ENCODE data around the gene TUBA3E. TPM values are rescaled to one million over a fixed set of nuclear protein-coding genes. Genes with fewer than 3 reads are reported as not detected.
"Not testable (repeated sequence)": the region's sequence is repeated elsewhere in the genome, so short reads cannot be mapped to it uniquely, and the experiment has no call there.

TUBA3E gene
- total and polyA plus RNA-seq, 5 experiments from 2014 or later: not detected

DNA sequence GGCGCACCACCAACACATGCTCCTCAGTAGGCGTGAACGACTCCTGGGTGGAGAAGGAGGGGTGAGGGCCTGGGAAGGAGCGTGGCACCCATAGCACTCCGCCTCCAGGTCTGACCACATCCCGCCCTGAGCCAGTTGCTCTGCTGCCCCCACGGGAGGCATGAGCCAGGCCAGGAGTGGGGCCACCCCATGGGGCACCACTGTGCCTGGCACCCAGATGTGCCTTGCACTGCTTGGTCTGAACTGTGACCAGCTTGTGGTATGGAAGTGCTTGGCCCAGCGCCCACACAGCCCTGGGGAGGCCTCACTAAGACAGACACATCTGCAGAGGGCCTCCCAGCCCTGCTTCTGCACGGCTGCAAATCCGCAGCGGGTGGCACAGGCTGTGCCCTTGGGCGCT lies 40.9 kb downstream of the TUBA3E start:
- DNase-seq, H3K27me3 Mint-ChIP-seq, H3K27ac Mint-ChIP-seq, H3K4me3 Mint-ChIP-seq, ATAC-seq, POLR2A ChIA-PET, H3K9me3 Mint-ChIP-seq: not testable (repeated sequence)
- H3K36me3 Mint-ChIP-seq: peaks cover 0 to 35% (median 6%) of the 10 kb centered on the region in 3 donors
- H3K4me1 Mint-ChIP-seq: peaks cover 0 to 12% (median 2%) of the 10 kb centered on the region in 4 donors

DNA sequence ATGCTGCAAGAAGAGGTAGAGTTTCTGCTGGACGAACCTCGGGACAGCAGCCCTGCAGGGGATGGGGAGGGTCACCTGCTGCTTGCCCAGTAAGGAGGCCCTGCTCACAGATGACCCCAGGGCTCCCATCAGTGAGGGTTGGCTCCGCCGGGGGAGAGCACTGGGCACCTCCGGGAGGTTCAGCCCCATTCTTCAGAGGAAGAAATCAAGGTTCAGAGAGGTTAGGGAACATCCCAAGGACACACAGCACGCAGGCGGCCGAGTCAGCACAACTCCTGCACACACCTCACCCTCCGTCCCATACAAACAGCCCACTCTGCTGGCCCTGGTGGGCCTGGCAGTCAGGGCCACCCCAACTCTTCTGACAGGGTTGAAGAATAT lies 41.6 kb downstream of the TUBA3E start:
- Mint-ChIP-seq H3K4me1 (peaks cover 0 to 12% (median 2%) of the 10 kb centered on the region in 4 donors), H3K4me3 (no peak overlapping the region), H3K36me3 (peaks cover 0 to 37% (median 6%) of the 10 kb centered on the region in 3 donors), H3K27ac (no peak overlapping the region), H3K27me3 (no peaks in the 10 kb centered on the region), H3K9me3 (no peaks in the 10 kb centered on the region)
- no peak for ATAC-seq
- DNase-seq: no peak
- POLR2A ChIA-PET: no interaction called here

DNA sequence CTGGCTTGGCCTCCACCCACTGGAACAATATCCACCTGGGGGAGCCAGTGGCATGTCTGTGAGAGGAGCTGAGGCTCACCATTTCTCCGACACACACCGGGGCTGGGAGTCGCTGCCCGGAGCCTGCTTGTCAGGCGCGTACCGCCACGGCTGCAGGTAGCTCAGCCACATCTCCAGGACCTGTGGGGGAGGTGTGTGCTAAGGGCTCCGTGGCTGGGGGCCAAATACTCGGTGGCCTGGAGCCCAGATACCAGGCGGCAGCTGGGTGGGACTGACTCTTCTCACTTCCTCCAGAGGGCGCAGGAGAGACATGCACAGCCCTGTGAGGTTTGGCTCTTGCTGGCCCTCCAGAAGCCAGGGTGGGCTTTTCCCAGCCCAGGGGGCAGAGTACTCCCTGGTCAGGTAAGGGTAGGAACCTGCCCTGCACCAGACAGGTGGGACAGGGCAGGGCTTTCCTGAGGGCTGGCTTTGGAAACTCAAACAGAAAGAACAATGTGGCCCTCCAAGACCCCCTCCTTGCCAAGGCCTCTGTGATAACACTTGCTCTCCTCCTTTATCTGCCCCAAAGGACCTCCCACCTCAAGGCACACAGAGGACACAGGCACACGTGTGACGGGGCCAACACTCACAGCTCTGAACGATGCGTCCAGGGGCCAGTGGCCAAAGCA lies 42.1 kb downstream of the TUBA3E start:
- H3K27me3 Mint-ChIP-seq, H3K4me3 Mint-ChIP-seq, H3K9me3 Mint-ChIP-seq, POLR2A ChIA-PET, H3K27ac Mint-ChIP-seq: not testable (repeated sequence)
- H3K4me1 Mint-ChIP-seq: peaks cover 0 to 12% (median 2%) of the 10 kb centered on the region in 4 donors
- ATAC-seq (peak in 1 of 2 donors; percentile 37), DNase-seq (peak in 1 of 10 donors; percentile 16)
- peaks cover 0 to 33% (median 6%) of the 10 kb centered on the region in 3 donors for H3K36me3 Mint-ChIP-seq

DNA sequence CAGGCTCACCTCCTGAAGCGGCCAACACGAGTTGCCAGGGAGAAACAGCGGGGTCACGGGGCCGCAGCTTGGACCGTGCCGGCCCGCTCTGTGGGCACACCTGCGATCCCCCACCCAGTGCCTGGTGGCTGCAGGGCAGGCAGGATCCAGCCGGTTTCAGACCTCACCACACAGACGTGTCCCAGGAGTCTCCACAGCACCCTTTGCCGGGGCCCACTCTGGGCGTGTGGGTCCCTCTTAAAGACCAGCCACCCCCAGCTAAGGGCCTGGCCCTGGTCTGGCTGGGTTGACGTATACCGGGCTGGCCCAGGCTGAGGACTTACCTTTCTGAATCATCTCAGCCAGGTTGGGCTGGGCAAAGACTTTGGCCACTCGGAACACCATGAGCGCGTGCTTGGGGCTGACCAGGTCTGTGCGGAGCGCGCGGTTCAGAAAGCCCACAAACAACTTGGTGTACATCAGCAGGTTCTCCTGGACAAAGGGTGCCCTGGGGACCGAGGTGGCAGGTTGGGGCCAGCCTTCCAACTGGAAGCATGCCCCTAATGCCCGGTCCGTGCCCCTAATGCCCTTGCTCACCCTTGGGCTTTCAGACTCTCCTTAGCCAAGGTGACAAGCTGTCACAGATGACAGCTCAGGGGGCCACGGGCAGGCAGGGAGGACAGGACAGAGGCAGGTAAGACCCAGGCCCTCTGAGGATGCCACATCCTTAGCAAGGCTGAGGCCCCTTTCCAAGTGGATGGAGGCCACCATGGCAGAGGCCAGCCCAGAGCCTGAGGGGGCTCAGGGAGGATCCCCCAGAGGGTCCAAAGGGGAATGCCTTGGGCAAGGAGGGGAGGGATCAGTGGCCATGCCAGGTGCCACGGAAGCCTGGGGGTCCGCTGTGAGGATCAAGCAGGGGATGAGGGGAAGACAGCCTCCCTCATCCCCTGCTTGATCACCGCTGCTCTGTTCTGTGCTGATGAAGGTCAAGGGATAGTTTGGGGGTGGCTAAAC lies 43.2 kb downstream of the TUBA3E start:
- H3K27ac Mint-ChIP-seq: peak overlapping the region in 2 of 10 donors; percentile 18 to 52
- DNase-seq: no peak
- peaks cover 0 to 28% (median 2%) of the 10 kb centered on the region in 3 donors for H3K36me3 Mint-ChIP-seq
- no peaks in the 10 kb centered on the region for H3K9me3 Mint-ChIP-seq
- POLR2A ChIA-PET: no interaction called here
- H3K4me1 Mint-ChIP-seq: peaks cover 0 to 12% (median 2%) of the 10 kb centered on the region in 4 donors
- ATAC-seq: no peak
- no peak overlapping the region for H3K4me3 Mint-ChIP-seq
- no peaks in the 10 kb centered on the region for H3K27me3 Mint-ChIP-seq

DNA sequence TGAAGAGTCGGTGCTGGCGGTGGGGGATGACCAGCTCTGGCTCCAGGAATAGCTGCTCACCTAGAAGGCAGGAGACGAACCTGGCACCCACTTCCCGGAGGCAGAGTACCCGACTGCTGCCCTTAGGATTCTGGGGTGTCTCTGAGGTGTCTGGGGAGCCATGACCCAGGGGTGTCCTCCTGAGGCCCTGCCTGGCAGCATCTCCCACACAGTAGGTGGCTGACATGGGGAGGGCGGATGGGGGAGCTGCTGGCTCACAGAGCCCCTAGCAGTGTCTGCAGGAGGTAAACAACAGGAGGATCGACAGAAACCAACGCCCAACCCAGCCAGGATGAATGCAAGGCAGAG lies 43.8 kb downstream of the TUBA3E start:
- Mint-ChIP-seq H3K4me1 (peaks cover 0 to 12% (median 2%) of the 10 kb centered on the region in 4 donors), H3K36me3 (peaks cover 0 to 23% (median 2%) of the 10 kb centered on the region in 3 donors)
- H3K27me3 Mint-ChIP-seq, POLR2A ChIA-PET, H3K9me3 Mint-ChIP-seq, H3K4me3 Mint-ChIP-seq, H3K27ac Mint-ChIP-seq, ATAC-seq, DNase-seq: not testable (repeated sequence)

DNA sequence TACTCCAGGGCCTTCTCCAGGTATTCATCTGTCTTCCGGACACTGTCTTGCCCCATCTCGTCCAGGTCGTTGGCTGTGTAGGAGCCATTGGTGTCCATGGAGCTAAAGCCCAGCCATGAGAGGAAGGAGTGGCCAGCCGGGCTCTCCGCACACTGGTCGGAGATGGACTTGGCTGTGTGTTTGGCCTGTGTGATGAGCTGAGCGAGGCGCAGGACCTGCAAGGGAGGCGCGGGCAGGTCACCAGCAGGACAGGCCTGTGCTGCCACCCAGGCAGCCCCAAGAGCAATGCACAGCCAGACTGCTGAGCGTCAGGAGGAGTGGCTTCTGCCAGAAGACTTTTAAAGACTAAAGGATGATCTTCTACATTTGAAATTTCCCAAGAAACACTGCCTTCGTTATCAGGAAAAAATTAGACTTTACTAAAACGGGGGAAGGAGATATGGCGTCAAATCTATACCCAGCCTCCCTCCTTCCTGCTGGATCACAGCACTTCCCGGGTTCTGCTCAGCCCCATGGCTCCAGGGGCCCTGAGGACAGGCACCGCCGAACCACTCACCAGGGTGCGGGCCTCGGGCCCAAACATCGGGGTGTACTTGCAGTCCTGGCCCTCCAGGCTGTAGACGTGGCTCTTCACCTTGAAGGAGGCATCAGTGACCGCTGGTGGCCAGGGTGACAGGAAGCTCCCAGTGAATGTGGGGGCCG lies 44.4 kb downstream of the TUBA3E start:
- H3K27ac Mint-ChIP-seq, H3K27me3 Mint-ChIP-seq, H3K4me3 Mint-ChIP-seq, H3K9me3 Mint-ChIP-seq, POLR2A ChIA-PET, ATAC-seq, DNase-seq: not testable (repeated sequence)
- Mint-ChIP-seq H3K4me1 (peaks cover 0 to 12% (median 2%) of the 10 kb centered on the region in 4 donors), H3K36me3 (peaks cover 0 to 21% (median 2%) of the 10 kb centered on the region in 3 donors)

DNA sequence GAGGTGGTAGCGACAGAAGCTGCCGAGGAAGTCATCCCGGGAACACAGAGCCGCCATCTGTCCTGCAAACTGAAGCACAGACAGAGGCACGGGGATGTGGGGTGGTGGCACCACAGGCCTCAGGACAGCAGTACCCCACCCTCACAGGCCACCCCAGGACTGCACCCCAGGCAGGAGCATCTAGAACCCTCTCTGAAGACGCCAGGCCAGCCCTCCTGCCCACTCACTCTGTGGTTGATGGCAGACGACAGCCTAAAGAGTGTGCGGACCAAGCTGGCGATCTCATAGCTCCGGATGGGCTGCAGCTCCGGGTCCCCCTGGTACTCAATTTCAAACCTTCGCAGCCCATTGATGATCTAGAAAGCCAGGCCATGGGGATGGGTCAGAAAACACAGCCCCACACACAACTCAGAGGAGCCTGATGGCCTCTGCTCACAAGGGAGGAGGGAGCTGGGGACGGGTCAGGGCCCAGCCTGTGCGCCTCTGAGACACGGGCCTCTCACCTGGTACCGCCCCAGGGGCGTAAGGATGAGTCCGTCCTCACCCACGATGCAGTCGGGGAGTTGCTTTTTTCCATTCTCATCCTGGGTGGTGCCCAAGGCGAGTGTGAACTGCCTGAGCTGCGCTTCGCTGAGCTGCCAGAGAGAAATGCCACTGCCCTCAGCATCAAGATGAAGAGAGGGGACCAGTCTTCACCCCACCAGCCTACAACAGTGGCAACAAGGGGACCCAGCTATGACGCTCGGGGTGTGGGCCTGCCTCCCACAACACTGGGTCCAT lies 45.2 kb downstream of the TUBA3E start:
- H3K27me3 Mint-ChIP-seq: no peaks in the 10 kb centered on the region
- H3K27ac Mint-ChIP-seq: peak overlapping the region in 1 of 10 donors; percentile 27
- H3K4me3 Mint-ChIP-seq: no peak overlapping the region
- no peak for DNase-seq
- no peak for ATAC-seq
- peaks cover 0 to 5% (median under 1%) of the 10 kb centered on the region in 4 donors for H3K4me1 Mint-ChIP-seq
- H3K9me3 Mint-ChIP-seq: no peaks in the 10 kb centered on the region
- H3K36me3 Mint-ChIP-seq: peaks cover 0 to 21% (median 2%) of the 10 kb centered on the region in 3 donors
- POLR2A ChIA-PET: no interaction called here

DNA sequence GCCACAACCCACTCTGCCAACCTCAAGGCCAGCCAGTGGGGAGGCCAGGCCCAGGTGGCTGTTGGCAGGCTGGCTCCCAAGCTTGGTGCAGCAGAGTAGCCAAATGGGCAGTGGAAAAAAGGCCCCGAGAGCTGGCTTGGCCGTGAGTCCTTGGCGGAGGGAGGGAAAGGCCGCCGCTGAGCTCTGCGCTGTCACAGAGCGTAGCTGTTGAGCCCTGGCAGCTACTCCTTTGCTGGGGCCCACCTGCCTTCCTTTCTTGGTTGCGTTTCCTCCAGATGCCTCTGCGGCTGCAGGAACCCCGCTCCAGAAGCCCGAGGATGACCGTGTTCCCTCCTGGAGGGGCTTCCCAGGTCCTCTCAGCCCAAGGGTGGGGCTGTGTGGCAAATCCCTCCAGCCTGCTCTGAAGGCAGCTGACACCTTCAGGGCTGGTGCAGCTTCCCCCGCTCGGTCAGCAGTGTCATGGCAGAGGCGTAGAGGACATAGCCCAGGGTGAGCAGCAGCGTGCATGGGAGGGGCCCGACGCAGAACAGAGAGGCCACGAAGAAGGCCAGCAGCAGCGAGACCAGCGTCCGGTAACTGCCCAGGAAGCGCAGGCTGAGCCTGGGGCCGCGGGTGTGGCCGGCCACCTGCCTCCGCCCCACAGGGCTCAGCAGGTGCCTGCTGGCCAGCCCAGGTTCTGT lies 46.0 kb downstream of the TUBA3E start:
- ATAC-seq, H3K4me3 Mint-ChIP-seq, H3K4me1 Mint-ChIP-seq, DNase-seq, H3K9me3 Mint-ChIP-seq, POLR2A ChIA-PET, H3K27ac Mint-ChIP-seq, H3K27me3 Mint-ChIP-seq: not testable (repeated sequence)
- peaks cover 0 to 16% (median 2%) of the 10 kb centered on the region in 3 donors for H3K36me3 Mint-ChIP-seq

DNA sequence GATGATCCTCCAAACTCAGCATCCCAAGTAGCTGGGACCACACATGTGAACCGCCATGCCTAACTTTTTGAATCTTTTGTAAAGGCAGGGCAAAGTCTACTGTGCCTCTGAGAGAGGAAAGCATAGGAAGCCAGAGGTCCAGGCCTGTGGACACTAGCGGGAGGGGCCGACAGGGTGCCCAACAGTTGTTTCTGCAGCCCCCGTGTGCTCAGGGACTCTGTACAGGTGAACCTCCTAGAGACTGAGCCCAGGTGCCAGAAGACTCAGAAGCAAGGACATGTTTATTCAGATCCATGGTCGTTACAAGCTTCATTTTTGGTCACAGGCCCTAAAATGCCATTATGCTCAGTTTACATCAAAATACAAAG lies 47.1 kb downstream of the TUBA3E start:
- H3K27me3 Mint-ChIP-seq, H3K9me3 Mint-ChIP-seq, H3K4me1 Mint-ChIP-seq, H3K27ac Mint-ChIP-seq, DNase-seq, H3K4me3 Mint-ChIP-seq, POLR2A ChIA-PET, ATAC-seq: not testable (repeated sequence)
- H3K36me3 Mint-ChIP-seq: peaks cover 0 to 16% (median 2%) of the 10 kb centered on the region in 3 donors

DNA sequence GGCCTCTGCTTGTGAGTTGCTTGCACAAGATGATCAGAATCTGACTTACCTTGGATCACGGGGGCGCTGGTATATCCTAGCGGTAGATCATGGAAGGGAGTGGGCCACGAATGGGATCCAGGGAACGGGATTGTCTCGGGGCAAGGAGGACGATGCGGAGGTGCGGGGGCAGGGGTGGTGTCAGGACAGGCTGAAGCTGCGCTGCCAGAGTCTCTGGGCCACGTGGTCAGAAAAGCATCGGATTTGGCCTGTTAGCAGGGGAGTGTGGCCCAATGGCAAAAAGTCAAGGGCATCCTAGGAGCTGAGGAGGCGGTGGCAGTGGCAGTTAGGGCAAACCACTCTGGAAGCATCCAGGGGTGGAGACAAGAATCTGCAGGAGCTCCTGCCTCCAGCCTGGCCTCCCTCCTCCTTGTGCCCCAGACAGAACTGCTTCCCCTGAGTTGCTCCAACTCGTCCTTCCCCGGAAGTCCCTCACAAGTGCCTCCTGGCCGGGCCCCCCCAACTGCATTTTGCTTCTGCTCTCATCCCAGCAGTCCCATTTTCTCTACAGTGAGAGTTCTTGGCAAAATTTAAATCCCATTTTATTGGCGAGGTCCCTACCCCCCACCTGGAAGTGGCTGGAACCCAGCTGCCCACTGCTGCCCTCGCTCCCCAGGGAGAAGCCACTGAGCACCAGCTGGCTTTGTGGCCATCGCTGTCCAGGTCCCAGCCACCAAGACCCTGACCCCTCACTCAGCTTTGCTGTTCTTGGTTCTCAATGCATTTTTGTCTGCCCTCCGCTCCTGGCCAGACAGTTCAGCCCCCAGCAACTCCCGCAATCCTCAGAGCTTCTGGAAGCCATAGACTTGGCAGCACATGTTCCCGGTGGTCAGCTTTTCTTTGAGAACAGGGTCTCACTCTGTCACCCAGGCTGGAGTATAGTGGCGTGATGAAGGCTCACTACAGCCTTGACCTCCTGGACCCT lies 47.8 kb downstream of the TUBA3E start:
- peaks cover 0 to 1% (median under 1%) of the 10 kb centered on the region in 4 donors for H3K4me1 Mint-ChIP-seq
- peaks cover 0 to 5% (median 3%) of the 10 kb centered on the region in 5 donors for H3K27me3 Mint-ChIP-seq
- ATAC-seq (no peak), DNase-seq (no peak)
- H3K9me3 Mint-ChIP-seq: no peaks in the 10 kb centered on the region
- H3K4me3 Mint-ChIP-seq: peak overlapping the region in 1 of 10 donors; percentile 56
- POLR2A ChIA-PET: interaction anchor here (0.6 kb wide), 1 partner anchor 29 kb away, joined by 4 read pairs; no protein-coding TSS in a partner anchor
- H3K27ac Mint-ChIP-seq: peak overlapping the region in 2 of 10 donors; percentile 30 to 71
- H3K36me3 Mint-ChIP-seq: peaks cover 0 to 16% (median 2%) of the 10 kb centered on the region in 3 donors

DNA sequence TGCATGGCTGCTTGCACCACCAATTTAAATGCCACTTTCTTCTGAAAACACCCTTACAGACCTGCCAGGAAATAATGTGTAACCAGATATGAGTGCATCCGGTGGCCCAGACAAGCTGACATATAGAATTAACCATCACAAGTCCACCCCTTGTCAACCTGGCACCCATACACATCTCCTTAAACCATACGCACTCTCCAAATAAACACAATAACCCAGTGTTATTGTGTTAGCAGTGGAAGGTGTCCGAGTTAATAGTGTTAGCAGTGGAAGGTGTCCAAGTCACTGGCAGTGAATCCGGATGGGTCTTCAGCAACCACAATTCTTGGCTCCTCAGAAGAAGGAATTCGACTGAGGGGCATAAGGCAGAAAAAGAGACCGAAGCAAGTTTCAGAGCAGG lies 49.7 kb downstream of the TUBA3E start:
- not testable (repeated sequence) for H3K36me3 Mint-ChIP-seq, H3K9me3 Mint-ChIP-seq, DNase-seq

More for the DNA sequence above, 49.7 kb downstream of the TUBA3E start:
- ATAC-seq, H3K27me3 Mint-ChIP-seq, POLR2A ChIA-PET, H3K4me1 Mint-ChIP-seq, H3K4me3 Mint-ChIP-seq: not testable (repeated sequence)
- H3K27ac Mint-ChIP-seq: peak overlapping the region in 1 of 10 donors; percentile 8

Data from naive thymus-derived CD8-positive, alpha-beta T cell (primary cell).